AG04450 (cell line): ENCODE measurements around the gene GCN1. TPM values are rescaled to one million over a fixed set of nuclear protein-coding genes. Genes with fewer than 3 reads are reported as not detected.

ENCODE experiments used
- CTCF ChIA-PET: fragments of 300-600, 350-600 bp; formaldehyde crosslinking; extraction: SDS; loops from one replicate; lab custom pipeline; 2022; ENCODE audit warnings: antibody characterized with exemption, inconsistent platforms; lab: Charles Lee
- POLR2A ChIA-PET: fragments of 350-600 bp; formaldehyde crosslinking; extraction: SDS; loops from one replicate; lab custom pipeline; 2021; ENCODE audit warnings: antibody characterized with exemption, inconsistent platforms; lab: Yijun Ruan, JAX
- DNase-seq: peaks from one replicate; pipeline ENCODE4 v3.0.0-alpha.2; 2011; ENCODE audit warnings: low read depth, low spot score
- H3K27ac ChIP-seq: one replicate; pipeline ENCODE4 v1.5.1; 2012; ENCODE audit warnings: low read depth, low read length, control low read depth
- H3K27me3 ChIP-seq: one replicate; pipeline ENCODE4 v1.6.0; 2012; ENCODE audit warnings: low read length; ENCODE audit not compliant: control insufficient read depth, insufficient read depth
- H3K4me3 ChIP-seq: 2 replicates; pipeline ENCODE4 v1.5.1; 2011; ENCODE audit warnings: mild to moderate bottlenecking, low read depth, low read length, control low read depth
- H3K9me3 ChIP-seq: 2 replicates; pipeline ENCODE4 v1.5.1; 2012; ENCODE audit warnings: low read length; ENCODE audit not compliant: control insufficient read depth, insufficient read depth
- CTCF ChIP-seq: IDR thresholded peaks from 2 replicates; pipeline ENCODE4 v1.5.1; 2011; ENCODE audit warnings: low read depth, low read length, control low read depth, inconsistent platforms
- polyA minus RNA-seq: library from RNA; depleted of rRNA, polyadenylated mRNA; stranded (reverse); fragments of >200 nt; gene quantifications from 2 replicates; pipeline ENCODE4 v1.2.3, GENCODE V29; 2011; rRNA and poly(A)+ RNA removed
- polyA plus RNA-seq: library from polyadenylated mRNA; depleted of rRNA; stranded (reverse); fragments of >200 nt; gene quantifications from 2 replicates; pipeline ENCODE4 v1.2.3, GENCODE V29; 2011; rRNA removed

GCN1 gene
- 44.5 and 50.4 TPM in 2 replicates for polyA plus RNA-seq
- polyA minus RNA-seq = 144 and 184 TPM in 2 replicates

GRCh38 chr12:120194534-120195395 lies at the start of gene GCN1:
Gene GCN1 (minus strand): TSS chr12:120194715. CDS start chr12:120194697, 18 bp downstream.
- ChIA-PET POLR2A (interaction anchor here (0.8 kb wide), 2 partner anchors 14 to 77 kb away, joined by 3 read pairs; no protein-coding TSS in a partner anchor), CTCF (no interaction called here)
- Histone ChIP-seq H3K9me3 (no peaks in the 10 kb centered on the region), H3K27ac (peak within 1 kb of the TSS; percentile 91), H3K4me3 (peak within 1 kb of the TSS; percentile 67), H3K27me3 (no peaks in the 10 kb centered on the region)
- DNase-seq = peak; percentile 36
- TF ChIP-seq CTCF = no peak

GRCh38 chr12:120242971-120243699 lies 48.6 kb upstream of the GCN1 start:
- Histone ChIP-seq H3K27me3 (no peaks in the 10 kb centered on the region), H3K27ac (no peak overlapping the region), H3K9me3 (no peaks in the 10 kb centered on the region), H3K4me3 (no peak overlapping the region)
- CTCF ChIA-PET = interaction anchor here (0.6 to 6.1 kb wide), 5 partner anchors 8 to 225 kb away, joined by 3 to 65 read pairs (median 3); partner anchors contain the start of gene RPLP0
- DNase-seq = no peak
- no peak for TF ChIP-seq CTCF
- POLR2A ChIA-PET = interaction anchor here (0.7 to 1.0 kb wide), 4 partner anchors 13 to 94 kb away, joined by 3 to 4 read pairs (median 3); no protein-coding TSS in a partner anchor

GRCh38 chr12:120242275-120242799 lies 47.8 kb upstream of the GCN1 start:
- H3K4me3 ChIP-seq = no peak overlapping the region
- no peak overlapping the region for H3K27ac ChIP-seq
- DNase-seq = no peak
- CTCF ChIA-PET = interaction anchor here (0.6 to 6.1 kb wide), 5 partner anchors 7 to 226 kb away, joined by 3 to 65 read pairs (median 3); partner anchors contain the start of gene RPLP0
- no peak for TF ChIP-seq CTCF
- H3K9me3 ChIP-seq = no peaks in the 10 kb centered on the region
- H3K27me3 ChIP-seq = no peaks in the 10 kb centered on the region
- POLR2A ChIA-PET = interaction anchor here (1.0 kb wide), 1 partner anchor 12 kb away, joined by 4 read pairs; no protein-coding TSS in a partner anchor

GRCh38 chr12:120241561-120242274 lies 47.2 kb upstream of the GCN1 start:
- CTCF ChIA-PET = interaction anchor here (1.0 to 2.2 kb wide), 2 partner anchors 41 to 60 kb away, joined by 3 to 9 read pairs; partner anchors contain the start of genes RPLP0 and SIRT4
- Histone ChIP-seq H3K4me3 (no peak overlapping the region), H3K27ac (no peak overlapping the region), H3K9me3 (no peaks in the 10 kb centered on the region), H3K27me3 (no peaks in the 10 kb centered on the region)
- DNase-seq = no peak
- TF ChIP-seq CTCF = no peak
- POLR2A ChIA-PET = interaction anchor here (1.0 to 1.3 kb wide), 2 partner anchors 12 to 15 kb away, joined by 4 to 5 read pairs; no protein-coding TSS in a partner anchor
